ENCODE results near the gene VSX1.

The VSX1 gene

DNA sequence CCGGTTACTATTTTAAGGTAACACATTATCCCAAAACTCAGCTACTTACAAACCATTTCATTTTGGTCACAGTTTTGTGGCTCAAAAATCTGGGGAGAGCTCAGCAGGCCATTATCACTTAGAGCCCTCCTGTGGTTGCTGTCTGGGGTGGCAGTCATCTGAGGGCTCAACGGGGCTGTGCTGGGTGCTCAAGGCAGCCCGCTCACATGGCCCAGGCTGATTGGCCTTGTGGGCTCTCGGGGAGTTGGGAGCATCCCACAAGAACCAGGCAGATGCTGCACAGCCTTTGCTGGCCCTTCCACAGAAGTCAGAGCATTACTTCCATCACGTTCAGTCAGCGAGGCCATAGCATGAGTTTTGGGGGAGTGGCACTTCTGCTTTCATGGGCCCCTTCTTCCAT lies 6.3 kb upstream of the VSX1 start:
- H3K4me3 ChIP-seq (replicated peaks; ENCODE audit: low read depth, low read length), result no peak overlapping the region
- TF ChIP-seq, protein P1, sequence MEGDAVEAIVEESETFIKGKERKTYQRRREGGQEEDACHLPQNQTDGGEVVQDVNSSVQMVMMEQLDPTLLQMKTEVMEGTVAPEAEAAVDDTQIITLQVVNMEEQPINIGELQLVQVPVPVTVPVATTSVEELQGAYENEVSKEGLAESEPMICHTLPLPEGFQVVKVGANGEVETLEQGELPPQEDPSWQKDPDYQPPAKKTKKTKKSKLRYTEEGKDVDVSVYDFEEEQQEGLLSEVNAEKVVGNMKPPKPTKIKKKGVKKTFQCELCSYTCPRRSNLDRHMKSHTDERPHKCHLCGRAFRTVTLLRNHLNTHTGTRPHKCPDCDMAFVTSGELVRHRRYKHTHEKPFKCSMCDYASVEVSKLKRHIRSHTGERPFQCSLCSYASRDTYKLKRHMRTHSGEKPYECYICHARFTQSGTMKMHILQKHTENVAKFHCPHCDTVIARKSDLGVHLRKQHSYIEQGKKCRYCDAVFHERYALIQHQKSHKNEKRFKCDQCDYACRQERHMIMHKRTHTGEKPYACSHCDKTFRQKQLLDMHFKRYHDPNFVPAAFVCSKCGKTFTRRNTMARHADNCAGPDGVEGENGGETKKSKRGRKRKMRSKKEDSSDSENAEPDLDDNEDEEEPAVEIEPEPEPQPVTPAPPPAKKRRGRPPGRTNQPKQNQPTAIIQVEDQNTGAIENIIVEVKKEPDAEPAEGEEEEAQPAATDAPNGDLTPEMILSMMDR (IDR thresholded peaks at IDR 0.05; ENCODE audit: low read depth, low read length, missing control alignments), result no peak
- no peak for DNase-seq (ENCODE audit: extremely low read depth, low read depth)

DNA sequence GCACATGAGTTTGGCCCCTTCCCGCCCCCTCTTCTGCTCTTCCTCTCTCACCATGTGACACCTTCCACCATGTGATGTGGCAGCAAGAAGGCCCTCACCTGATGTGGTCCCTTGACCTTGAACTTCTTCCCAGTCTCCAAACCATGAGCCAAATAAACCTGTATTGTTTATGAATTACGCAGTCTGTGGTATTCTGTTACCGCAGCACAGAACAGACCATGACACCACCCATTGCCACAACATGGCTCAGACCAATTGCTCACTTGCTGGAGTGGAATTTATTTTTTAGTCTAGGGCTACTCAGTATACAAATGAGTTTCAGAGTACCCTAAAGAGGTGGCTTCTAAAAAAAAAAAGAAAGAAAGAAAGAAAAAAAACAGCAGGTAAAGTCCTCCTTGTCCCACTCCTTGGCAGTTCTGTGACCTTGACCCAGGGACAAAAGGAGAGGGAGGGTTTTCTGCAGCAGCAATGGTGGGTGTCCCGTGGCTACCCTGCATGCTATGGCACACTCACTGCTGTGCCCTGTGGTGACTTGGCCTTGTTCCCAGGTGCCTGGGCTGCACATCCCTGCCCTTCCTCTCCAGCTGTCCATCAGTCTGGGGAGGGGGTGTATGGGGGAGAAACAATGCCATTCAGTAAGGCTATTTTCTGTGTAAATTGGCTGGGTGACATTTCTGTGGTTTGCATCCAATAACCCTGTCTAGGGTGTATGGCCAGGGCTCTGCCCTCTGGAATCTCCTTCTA lies 5.4 kb upstream of the VSX1 start:
- no peak for DNase-seq (ENCODE audit: extremely low read depth, low read depth)
- H3K4me3 ChIP-seq (replicated peaks; ENCODE audit: low read depth, low read length), result no peak overlapping the region
- TF ChIP-seq, protein P1 (IDR thresholded peaks at IDR 0.05; ENCODE audit: low read depth, low read length, missing control alignments), result no peak

DNA sequence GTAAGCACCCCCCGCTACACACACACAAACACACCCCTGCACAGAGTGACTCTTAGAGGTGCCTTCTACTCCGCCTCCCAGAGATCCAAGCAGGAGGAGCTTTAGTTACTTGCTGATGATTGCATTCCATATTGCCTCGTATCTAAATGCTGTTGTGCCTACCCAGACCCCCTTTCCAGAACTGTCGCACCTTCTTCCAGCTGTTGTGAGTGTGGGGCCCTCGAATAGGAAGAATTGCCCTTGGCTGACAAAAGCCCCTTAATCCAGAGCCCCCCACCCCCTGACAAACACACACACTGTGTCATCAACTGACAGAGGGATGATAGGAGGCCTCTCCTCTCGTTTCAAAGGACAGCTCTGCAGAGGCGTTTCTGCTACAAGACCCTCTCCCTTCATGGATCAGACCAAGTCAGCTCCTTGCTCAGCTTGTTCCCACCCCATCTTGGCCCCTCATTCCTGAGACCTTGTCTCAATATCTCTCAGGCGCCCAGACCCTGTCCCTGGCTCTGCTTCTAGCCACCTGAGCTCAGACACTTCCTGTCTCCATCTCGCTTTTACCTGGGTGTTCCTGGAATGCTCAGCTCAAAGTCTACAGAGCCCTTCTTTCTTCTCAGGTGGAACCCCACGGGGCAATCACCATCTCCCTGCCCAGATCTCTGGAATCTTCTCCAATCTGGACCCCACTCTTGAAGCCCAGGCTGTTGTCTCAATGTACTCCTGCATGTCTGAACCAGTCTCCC lies 4.0 kb upstream of the VSX1 start:
- TF ChIP-seq, protein P1 (IDR thresholded peaks at IDR 0.05; ENCODE audit: low read depth, low read length, missing control alignments), result no peak
- no peak for DNase-seq (ENCODE audit: extremely low read depth, low read depth)
- H3K4me3 ChIP-seq (replicated peaks; ENCODE audit: low read depth, low read length), result no peak overlapping the region

DNA sequence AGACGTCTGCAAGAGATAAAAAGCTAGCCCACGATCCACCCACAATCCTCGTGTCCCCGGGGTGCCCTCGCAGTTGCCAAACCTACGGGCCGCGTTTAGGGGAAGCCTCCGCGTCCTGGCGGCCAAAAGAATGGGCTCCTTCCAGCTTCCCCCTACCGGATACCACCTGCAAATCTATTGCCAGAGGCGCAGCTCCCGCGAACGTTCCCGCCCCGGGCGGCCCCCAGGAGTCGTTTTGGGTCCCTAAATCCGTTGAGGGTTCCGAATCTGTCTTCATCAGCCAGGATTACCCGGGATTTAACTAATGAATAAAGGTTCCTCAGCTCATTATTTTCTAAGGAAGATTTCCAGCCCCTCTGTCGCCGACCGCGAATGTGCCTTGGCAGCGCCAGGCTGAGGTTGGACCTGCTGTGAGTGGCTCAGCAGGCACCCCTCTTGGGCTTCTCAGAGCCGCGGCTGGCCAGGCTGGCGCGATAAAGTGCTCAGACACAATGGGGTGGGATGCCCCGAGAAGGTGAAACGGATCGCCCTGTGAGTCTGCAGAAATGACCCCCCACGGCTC lies 2.8 kb upstream of the VSX1 start:
- H3K4me3 ChIP-seq (replicated peaks; ENCODE audit: low read depth, low read length), result no peak overlapping the region
- no peak for DNase-seq (ENCODE audit: extremely low read depth, low read depth)
- TF ChIP-seq, protein P1 (IDR thresholded peaks at IDR 0.05; ENCODE audit: low read depth, low read length, missing control alignments), result no peak

DNA sequence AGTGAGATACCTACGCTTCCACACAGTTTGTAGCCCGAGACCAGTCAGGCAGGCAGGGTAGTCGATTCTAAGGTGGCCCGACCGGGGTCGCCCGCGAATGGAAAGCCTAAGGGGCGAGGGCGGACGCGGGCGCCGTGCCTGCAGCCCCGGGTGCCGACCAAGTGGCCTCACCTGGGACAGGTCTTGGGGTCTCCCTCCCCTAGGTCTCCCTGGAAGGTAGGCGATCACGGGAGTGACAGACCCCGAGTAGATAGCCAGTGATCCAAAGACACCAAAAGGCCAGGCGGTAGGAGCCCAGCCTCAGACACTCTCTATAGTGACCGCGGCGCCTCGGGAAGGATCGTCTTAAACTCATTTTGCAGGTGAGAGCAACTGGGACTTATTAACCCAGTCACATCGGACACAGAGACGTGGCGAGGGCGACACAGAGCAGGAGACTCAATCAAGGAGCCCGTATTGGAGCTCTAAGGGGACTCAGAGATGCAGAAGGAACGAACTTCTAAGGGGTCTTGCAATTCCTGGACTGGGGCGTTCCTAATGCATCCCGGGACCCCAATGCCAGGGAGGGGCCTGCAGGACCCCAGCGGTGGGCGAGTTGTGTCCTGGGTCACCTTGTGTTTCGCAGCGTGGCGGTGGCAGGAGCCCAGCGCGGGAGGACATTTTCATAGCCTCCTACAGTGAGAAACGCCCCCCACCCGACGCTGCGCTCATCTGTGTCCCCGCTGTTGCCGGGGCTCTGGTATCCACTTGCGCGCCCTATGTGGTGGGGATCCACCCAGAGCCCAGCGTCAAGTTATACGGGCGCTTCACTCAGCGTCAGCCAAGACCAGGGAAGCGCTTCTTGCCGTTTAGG lies 2.1 kb upstream of the VSX1 start:
- TF ChIP-seq, protein P1 (IDR thresholded peaks at IDR 0.05; ENCODE audit: low read depth, low read length, missing control alignments), result no peak
- DNase-seq (ENCODE audit: extremely low read depth, low read depth), result no peak
- no peak overlapping the region for H3K4me3 ChIP-seq (replicated peaks; ENCODE audit: low read depth, low read length)

DNA sequence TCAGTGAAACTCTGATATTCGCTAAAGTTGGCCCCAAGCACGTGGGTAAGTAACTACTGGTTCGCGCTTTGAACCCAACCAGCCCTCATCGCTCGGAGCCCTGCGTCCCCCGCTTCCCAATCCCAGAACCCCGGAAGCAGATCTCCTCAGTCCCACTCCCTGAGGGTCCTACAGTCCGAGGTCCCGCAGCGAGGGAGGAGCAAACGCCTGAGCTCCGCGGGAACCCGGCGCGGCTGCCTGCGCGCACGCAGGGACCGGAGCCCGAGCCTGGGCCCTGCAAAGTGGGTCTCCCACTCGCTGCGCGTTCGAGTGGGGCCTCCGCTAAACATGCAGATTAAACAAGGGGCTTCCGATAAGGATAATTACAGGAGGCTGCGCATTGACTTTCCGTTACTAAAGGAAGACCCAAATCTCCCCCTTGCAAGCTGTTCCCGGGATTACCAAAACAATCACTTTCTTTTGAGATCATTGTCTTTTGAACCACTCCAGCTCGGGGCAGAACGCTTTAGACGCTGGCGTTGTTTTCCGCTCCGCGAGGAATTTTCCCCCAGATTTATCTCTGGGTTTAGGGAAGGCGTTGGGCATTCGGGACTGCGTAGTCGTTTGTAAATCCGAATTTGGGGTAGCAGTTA lies 1.3 kb upstream of the VSX1 start:
- no peak overlapping the region for H3K4me3 ChIP-seq (replicated peaks; ENCODE audit: low read depth, low read length)
- DNase-seq (ENCODE audit: extremely low read depth, low read depth), result no peak
- TF ChIP-seq, protein P1 (IDR thresholded peaks at IDR 0.05; ENCODE audit: low read depth, low read length, missing control alignments), result peak; percentile 30
